ENCODE results near the gene PIGR.

PIGR gene

GRCh38 chr1:206961668-206962067 is 15.4 kb upstream of the PIGR start:
- H3K9me3 ChIP-seq (ENCODE audit: control insufficient read depth, insufficient read depth, low read length), result no peaks in the 10 kb centered on the region
- no peak overlapping the region for H3K4me3 ChIP-seq (ENCODE audit: low read length)
- no peaks in the 10 kb centered on the region for H3K4me1 ChIP-seq (ENCODE audit: control insufficient read depth, insufficient read depth, low read length)
- no CpG with 5 or more reads among the region's 3 CpGs for WGBS (ENCODE audit: insufficient coverage, insufficient read length)
- no peaks in the 10 kb centered on the region for H3K36me3 ChIP-seq (ENCODE audit: control insufficient read depth, insufficient read depth, low read length)
- H3K27ac ChIP-seq (ENCODE audit: low read length), result no peak overlapping the region
- no peaks in the 10 kb centered on the region for H3K27me3 ChIP-seq (ENCODE audit: control insufficient read depth, insufficient read depth, low read length)
- DNase-seq (ENCODE audit: low read depth, low spot score), result no peak

- WGBS (ENCODE audit: insufficient coverage, insufficient read length), result no CpG with 5 or more reads among the region's 6 CpGs
- no peaks in the 10 kb centered on the region for H3K36me3 ChIP-seq (ENCODE audit: control insufficient read depth, insufficient read depth, low read length)
- no peak overlapping the region for H3K27ac ChIP-seq (ENCODE audit: low read length)
- no peak overlapping the region for H3K4me3 ChIP-seq (ENCODE audit: low read length)
- H3K9me3 ChIP-seq (ENCODE audit: control insufficient read depth, insufficient read depth, low read length), result no peaks in the 10 kb centered on the region
- H3K27me3 ChIP-seq (ENCODE audit: control insufficient read depth, insufficient read depth, low read length), result no peaks in the 10 kb centered on the region
- no peak for DNase-seq (ENCODE audit: low read depth, low spot score)
- H3K4me1 ChIP-seq (ENCODE audit: control insufficient read depth, insufficient read depth, low read length), result no peaks in the 10 kb centered on the region
Observed at GRCh38 chr1:206960676-206961386, 14.6 kb upstream of the PIGR start.

- H3K4me3 ChIP-seq (ENCODE audit: low read length), result no peak overlapping the region
- H3K36me3 ChIP-seq (ENCODE audit: control insufficient read depth, insufficient read depth, low read length), result no peaks in the 10 kb centered on the region
- DNase-seq (ENCODE audit: low read depth, low spot score), result no peak
- no peaks in the 10 kb centered on the region for H3K4me1 ChIP-seq (ENCODE audit: control insufficient read depth, insufficient read depth, low read length)
- no peaks in the 10 kb centered on the region for H3K27me3 ChIP-seq (ENCODE audit: control insufficient read depth, insufficient read depth, low read length)
- no CpG with 5 or more reads among the region's 2 CpGs for WGBS (ENCODE audit: insufficient coverage, insufficient read length)
- H3K27ac ChIP-seq (ENCODE audit: low read length), result no peak overlapping the region
- H3K9me3 ChIP-seq (ENCODE audit: control insufficient read depth, insufficient read depth, low read length), result no peaks in the 10 kb centered on the region
Observed at GRCh38 chr1:206958144-206958543, 11.9 kb upstream of the PIGR start.

GRCh38 chr1:206957639-206958038 is 11.4 kb upstream of the PIGR start:
- no peaks in the 10 kb centered on the region for H3K9me3 ChIP-seq (ENCODE audit: control insufficient read depth, insufficient read depth, low read length)
- no CpG with 5 or more reads among the region's 5 CpGs for WGBS (ENCODE audit: insufficient coverage, insufficient read length)
- H3K27ac ChIP-seq (ENCODE audit: low read length), result no peak overlapping the region
- no peaks in the 10 kb centered on the region for H3K27me3 ChIP-seq (ENCODE audit: control insufficient read depth, insufficient read depth, low read length)
- no peak overlapping the region for H3K4me3 ChIP-seq (ENCODE audit: low read length)
- no peaks in the 10 kb centered on the region for H3K36me3 ChIP-seq (ENCODE audit: control insufficient read depth, insufficient read depth, low read length)
- DNase-seq (ENCODE audit: low read depth, low spot score), result no peak
- H3K4me1 ChIP-seq (ENCODE audit: control insufficient read depth, insufficient read depth, low read length), result no peaks in the 10 kb centered on the region

- H3K9me3 ChIP-seq (ENCODE audit: control insufficient read depth, insufficient read depth, low read length), result no peaks in the 10 kb centered on the region
- H3K36me3 ChIP-seq (ENCODE audit: control insufficient read depth, insufficient read depth, low read length), result no peaks in the 10 kb centered on the region
- H3K27me3 ChIP-seq (ENCODE audit: control insufficient read depth, insufficient read depth, low read length), result no peaks in the 10 kb centered on the region
- H3K4me1 ChIP-seq (ENCODE audit: control insufficient read depth, insufficient read depth, low read length), result no peaks in the 10 kb centered on the region
- WGBS (ENCODE audit: insufficient coverage, insufficient read length), result no CpG with 5 or more reads among the region's 11 CpGs
- H3K27ac ChIP-seq (ENCODE audit: low read length), result no peak overlapping the region
- DNase-seq (ENCODE audit: low read depth, low spot score), result no peak
- no peak overlapping the region for H3K4me3 ChIP-seq (ENCODE audit: low read length)
Observed at GRCh38 chr1:206955476-206956451, 9.5 kb upstream of the PIGR start.

- no peaks in the 10 kb centered on the region for H3K27me3 ChIP-seq (ENCODE audit: control insufficient read depth, insufficient read depth, low read length)
- no CpG with 5 or more reads among the region's 10 CpGs for WGBS (ENCODE audit: insufficient coverage, insufficient read length)
- no peak overlapping the region for H3K27ac ChIP-seq (ENCODE audit: low read length)
- H3K4me1 ChIP-seq (ENCODE audit: control insufficient read depth, insufficient read depth, low read length), result no peaks in the 10 kb centered on the region
- no peaks in the 10 kb centered on the region for H3K36me3 ChIP-seq (ENCODE audit: control insufficient read depth, insufficient read depth, low read length)
- H3K9me3 ChIP-seq (ENCODE audit: control insufficient read depth, insufficient read depth, low read length), result no peaks in the 10 kb centered on the region
- DNase-seq (ENCODE audit: low read depth, low spot score), result no peak
- H3K4me3 ChIP-seq (ENCODE audit: low read length), result no peak overlapping the region
Observed at GRCh38 chr1:206954459-206955342, 8.4 kb upstream of the PIGR start.

- H3K4me3 ChIP-seq (ENCODE audit: low read length), result no peak overlapping the region
Observed at GRCh38 chr1:206953626-206954025, 7.4 kb upstream of the PIGR start.

GRCh38 chr1:206953126-206953525 is 6.9 kb upstream of the PIGR start:
- no peak for DNase-seq (ENCODE audit: low read depth, low spot score)
- no peaks in the 10 kb centered on the region for H3K27me3 ChIP-seq (ENCODE audit: control insufficient read depth, insufficient read depth, low read length)
- no peak overlapping the region for H3K27ac ChIP-seq (ENCODE audit: low read length)
- no CpG with 5 or more reads among the region's 3 CpGs for WGBS (ENCODE audit: insufficient coverage, insufficient read length)
- H3K4me3 ChIP-seq (ENCODE audit: low read length), result no peak overlapping the region
- no peaks in the 10 kb centered on the region for H3K4me1 ChIP-seq (ENCODE audit: control insufficient read depth, insufficient read depth, low read length)
- H3K9me3 ChIP-seq (ENCODE audit: control insufficient read depth, insufficient read depth, low read length), result no peaks in the 10 kb centered on the region
- no peaks in the 10 kb centered on the region for H3K36me3 ChIP-seq (ENCODE audit: control insufficient read depth, insufficient read depth, low read length)

More at GRCh38 chr1:206953626-206954025, 7.4 kb upstream of the PIGR start:
- Histone ChIP-seq H3K9me3 (ENCODE audit: control insufficient read depth, insufficient read depth, low read length) (no peaks in the 10 kb centered on the region), H3K27ac (ENCODE audit: low read length) (no peak overlapping the region), H3K27me3 (ENCODE audit: control insufficient read depth, insufficient read depth, low read length) (no peaks in the 10 kb centered on the region), H3K36me3 (ENCODE audit: control insufficient read depth, insufficient read depth, low read length) (no peaks in the 10 kb centered on the region), H3K4me1 (ENCODE audit: control insufficient read depth, insufficient read depth, low read length) (no peaks in the 10 kb centered on the region)
- no CpG with 5 or more reads among the region's 2 CpGs for WGBS (ENCODE audit: insufficient coverage, insufficient read length)
- no peak for DNase-seq (ENCODE audit: low read depth, low spot score)

- no peak for DNase-seq (ENCODE audit: low read depth, low spot score)
- Histone ChIP-seq H3K27me3 (ENCODE audit: control insufficient read depth, insufficient read depth, low read length) (no peaks in the 10 kb centered on the region), H3K9me3 (ENCODE audit: control insufficient read depth, insufficient read depth, low read length) (no peaks in the 10 kb centered on the region), H3K4me1 (ENCODE audit: control insufficient read depth, insufficient read depth, low read length) (no peaks in the 10 kb centered on the region), H3K27ac (ENCODE audit: low read length) (no peak overlapping the region), H3K4me3 (ENCODE audit: low read length) (no peak overlapping the region), H3K36me3 (ENCODE audit: control insufficient read depth, insufficient read depth, low read length) (no peaks in the 10 kb centered on the region)
- WGBS (ENCODE audit: insufficient coverage, insufficient read length), result no CpG with 5 or more reads among the region's 4 CpGs
Observed at GRCh38 chr1:206952171-206952570, 5.9 kb upstream of the PIGR start.

All from iPS DF 6.9 (cell line).